NCI-H345 (cell line): ENCODE results near the gene PTPRB.

Source experiments
- DNase-seq: peaks from one replicate; lab custom pipeline; 2025; lab: John Stamatoyannopoulos, UW

PTPRB gene

GRCh38 chr12:70592664-70593063 is 44.6 kb downstream of the PTPRB start:
- DNase-seq, result no peak

GRCh38 chr12:70590549-70591226 is 46.5 kb downstream of the PTPRB start:
- DNase-seq, result no peak

- peak; percentile 64 for DNase-seq
Observed at GRCh38 chr12:70590051-70590450, 47.2 kb downstream of the PTPRB start.

- no peak for DNase-seq
Observed at GRCh38 chr12:70584332-70584731, 52.9 kb downstream of the PTPRB start.

- DNase-seq, result no peak
Observed at GRCh38 chr12:70583251-70583650, 54.0 kb downstream of the PTPRB start.

GRCh38 chr12:70581208-70581607 is 56.0 kb downstream of the PTPRB start:
- no peak for DNase-seq

- no peak for DNase-seq
Observed at GRCh38 chr12:70577283-70577634, 60.0 kb downstream of the PTPRB start.

- DNase-seq, result peak; percentile 78
Observed at GRCh38 chr12:70576341-70577282, 60.6 kb downstream of the PTPRB start.

- no peak for DNase-seq
Observed at GRCh38 chr12:70571705-70572268, 65.4 kb downstream of the PTPRB start.

GRCh38 chr12:70571029-70571428 is 66.2 kb downstream of the PTPRB start:
- DNase-seq, result no peak

- no peak for DNase-seq
Observed at GRCh38 chr12:70561550-70561949, 75.7 kb downstream of the PTPRB start.

GRCh38 chr12:70560671-70561070 is 76.6 kb downstream of the PTPRB start:
- no peak for DNase-seq

- no peak for DNase-seq
Observed at GRCh38 chr12:70559390-70559789, 77.8 kb downstream of the PTPRB start.

GRCh38 chr12:70557583-70558191 is 79.5 kb downstream of the PTPRB start:
- no peak for DNase-seq

- no peak for DNase-seq
Observed at GRCh38 chr12:70556179-70556869, 80.9 kb downstream of the PTPRB start.

- DNase-seq, result no peak
Observed at GRCh38 chr12:70555081-70555480, 82.1 kb downstream of the PTPRB start.

- no peak for DNase-seq
Observed at GRCh38 chr12:70553391-70553859, 83.8 kb downstream of the PTPRB start.

- no peak for DNase-seq
Observed at GRCh38 chr12:70551731-70552130, 85.5 kb downstream of the PTPRB start.

- DNase-seq, result no peak
Observed at GRCh38 chr12:70550180-70550577, 87.0 kb downstream of the PTPRB start.

GRCh38 chr12:70549340-70550179 is 87.7 kb downstream of the PTPRB start:
- no peak for DNase-seq

GRCh38 chr12:70543444-70543843 is 93.8 kb downstream of the PTPRB start:
- no peak for DNase-seq
